ENCODE measurements around the gene ZFP62. TPM values are rescaled to one million over a fixed set of nuclear protein-coding genes. Genes with fewer than 3 reads are reported as not detected.
A peak's percentile ranks its signal among the peaks of the same experiment; 100 is the strongest.
"Not testable (repeated sequence)": the region's sequence is repeated elsewhere in the genome, so short reads cannot be mapped to it uniquely, and the experiment has no call there.

The ZFP62 gene
- 14.3 and 19.8 TPM in 2 replicates for total RNA-seq (2014; rRNA removed; shearing (Covaris generic))

DNA sequence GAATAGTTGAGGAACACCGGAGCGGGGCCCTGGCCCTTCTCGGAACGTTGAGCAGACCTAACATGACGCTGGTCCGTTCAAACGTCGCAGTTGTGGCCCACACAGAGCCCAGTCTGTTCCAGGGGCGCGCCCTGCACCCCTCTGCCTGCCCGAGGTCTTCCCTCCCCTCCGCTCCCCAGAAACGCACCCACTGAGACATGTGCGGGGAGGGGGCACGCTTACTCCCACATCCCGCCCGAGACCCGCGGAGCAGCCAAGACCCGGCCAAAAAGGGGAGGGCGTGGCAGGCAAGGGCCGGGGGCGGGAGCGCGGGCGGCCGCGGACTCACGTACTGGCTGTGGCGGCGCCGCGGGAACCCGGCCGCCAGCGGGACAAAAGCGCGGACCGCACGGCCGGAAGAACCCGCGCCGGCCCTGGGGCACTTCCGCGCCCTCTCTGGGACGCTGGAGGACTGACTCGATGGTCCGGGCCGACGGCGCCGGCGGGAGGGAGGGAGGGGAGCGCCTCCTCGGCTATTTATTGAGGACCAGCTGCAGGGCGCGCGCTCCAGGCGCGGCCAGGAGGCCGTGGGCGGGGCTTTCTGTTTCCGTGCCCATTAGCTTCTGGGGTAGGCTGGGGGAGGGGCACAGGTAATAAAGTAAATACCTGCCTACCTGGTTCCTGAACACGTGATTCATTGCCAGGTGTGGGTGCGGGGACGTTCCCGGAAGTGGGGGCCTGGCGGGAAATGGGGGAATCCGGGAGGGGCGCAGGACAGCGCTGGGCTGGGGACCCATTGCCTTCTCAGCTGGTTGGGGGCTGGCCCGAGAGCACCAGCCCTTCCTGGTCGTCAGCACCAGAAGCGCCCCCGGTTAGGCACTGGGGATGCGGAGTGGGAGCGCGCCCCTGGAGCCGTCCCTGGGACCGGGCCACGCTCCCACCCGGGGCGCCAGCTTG lies at the start of gene ZFP62:
TSS of gene ZFP62 (minus strand) at position 390 of the 936 bp plus-strand sequence. CDS start at position 333, 57 bp downstream.
- peaks cover 7% of the 10 kb centered on the region for H3K4me1 ChIP-seq (replicated peaks)
- H3K27me3 ChIP-seq (replicated peaks) = no peaks in the 10 kb centered on the region
- H3K27ac ChIP-seq = peak within 1 kb of the TSS; percentile 66
- peak within 1 kb of the TSS; percentile 68 for H3K4me3 ChIP-seq
- H3K36me3 ChIP-seq = peaks cover 5% of the 10 kb centered on the region
- no peaks in the 10 kb centered on the region for H3K9me3 ChIP-seq (replicated peaks)
- peak; percentile 91 to 93 for DNase-seq (ENCODE audit: low read depth in 1 of 2, low spot score in 2 of 2)

DNA sequence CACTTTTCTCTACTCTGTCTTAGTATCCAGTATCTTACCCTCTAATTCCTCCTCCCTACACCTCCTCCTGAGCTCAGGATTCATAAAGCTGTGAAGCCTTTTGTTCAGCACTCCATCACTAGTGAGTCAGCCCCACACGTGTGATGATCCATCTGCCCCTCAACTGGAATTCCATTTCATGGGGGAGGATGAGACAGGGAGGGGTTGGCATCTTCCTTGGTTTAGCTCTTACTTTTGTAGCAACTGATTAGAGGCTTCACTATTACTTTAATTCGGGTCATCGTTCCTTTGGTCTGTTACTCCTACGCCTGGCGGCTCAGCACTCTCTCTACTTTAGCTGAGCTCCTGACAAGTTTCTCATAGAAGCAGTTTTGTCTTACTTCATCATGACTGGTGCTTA lies 49.7 kb upstream of the ZFP62 start:
- no peak overlapping the region for H3K4me3 ChIP-seq
- no peak overlapping the region for H3K27ac ChIP-seq
- peaks cover 2% of the 10 kb centered on the region; the same call in 1 of the 2 replicates for H3K9me3 ChIP-seq (replicated peaks)
- H3K36me3 ChIP-seq = no peaks in the 10 kb centered on the region
- H3K27me3 ChIP-seq (replicated peaks) = no peaks in the 10 kb centered on the region; the same call in 1 of the 2 replicates
- DNase-seq (ENCODE audit: low read depth in 1 of 2, low spot score in 2 of 2) = no peak
- no peaks in the 10 kb centered on the region for H3K4me1 ChIP-seq (replicated peaks)

DNA sequence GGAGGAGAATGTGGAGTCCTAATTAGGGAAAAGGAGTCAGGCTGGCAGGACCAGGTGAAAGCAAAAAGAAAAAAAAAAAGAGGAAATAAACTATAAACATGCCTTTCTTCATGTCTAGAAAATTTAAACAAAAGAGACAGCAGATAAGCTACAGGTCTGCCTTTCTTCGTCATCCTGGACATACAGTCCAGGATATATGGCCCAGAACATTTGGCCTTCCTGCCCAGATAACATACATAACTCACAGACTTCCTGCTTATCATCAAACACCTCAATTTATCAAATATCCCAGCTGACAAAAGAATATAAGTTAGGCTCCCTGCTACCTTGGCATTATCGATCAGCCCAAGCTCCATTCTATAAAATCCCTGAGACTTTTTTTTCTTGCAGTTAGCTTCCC lies 49.1 kb upstream of the ZFP62 start:
- peaks cover 2% of the 10 kb centered on the region; the same call in 1 of the 2 replicates for H3K9me3 ChIP-seq (replicated peaks)
- no peak for DNase-seq (ENCODE audit: low read depth in 1 of 2, low spot score in 2 of 2)
- H3K4me3 ChIP-seq = no peak overlapping the region
- no peaks in the 10 kb centered on the region for H3K36me3 ChIP-seq
- no peak overlapping the region for H3K27ac ChIP-seq
- H3K4me1 ChIP-seq (replicated peaks) = no peaks in the 10 kb centered on the region
- H3K27me3 ChIP-seq (replicated peaks) = no peaks in the 10 kb centered on the region; the same call in 1 of the 2 replicates

DNA sequence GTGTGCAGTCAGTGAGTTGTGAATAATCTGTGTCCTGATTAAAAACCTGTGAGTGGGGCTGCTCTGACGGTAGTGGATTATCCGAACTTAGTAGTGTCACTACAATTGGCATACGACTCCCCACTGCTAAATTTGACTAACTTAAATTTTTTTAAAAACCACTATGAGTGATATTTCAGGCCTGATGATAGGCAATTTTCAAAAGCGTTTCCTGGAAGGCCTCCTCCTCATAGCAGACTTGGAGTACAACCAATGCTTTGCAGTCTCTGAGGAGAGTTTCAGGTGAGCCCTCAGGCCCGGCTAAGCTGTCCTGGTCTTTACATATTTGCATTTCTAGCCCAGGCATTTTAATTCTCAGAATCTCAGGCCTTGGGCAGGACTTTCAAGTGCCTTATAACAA lies 48.7 kb upstream of the ZFP62 start:
- no peaks in the 10 kb centered on the region for H3K36me3 ChIP-seq
- H3K4me1 ChIP-seq (replicated peaks) = no peaks in the 10 kb centered on the region
- no peak for DNase-seq (ENCODE audit: low read depth in 1 of 2, low spot score in 2 of 2)
- H3K27ac ChIP-seq = no peak overlapping the region
- no peaks in the 10 kb centered on the region; the same call in 1 of the 2 replicates for H3K27me3 ChIP-seq (replicated peaks)
- H3K9me3 ChIP-seq (replicated peaks) = peaks cover 2% of the 10 kb centered on the region; the same call in 1 of the 2 replicates
- H3K4me3 ChIP-seq = no peak overlapping the region

DNA sequence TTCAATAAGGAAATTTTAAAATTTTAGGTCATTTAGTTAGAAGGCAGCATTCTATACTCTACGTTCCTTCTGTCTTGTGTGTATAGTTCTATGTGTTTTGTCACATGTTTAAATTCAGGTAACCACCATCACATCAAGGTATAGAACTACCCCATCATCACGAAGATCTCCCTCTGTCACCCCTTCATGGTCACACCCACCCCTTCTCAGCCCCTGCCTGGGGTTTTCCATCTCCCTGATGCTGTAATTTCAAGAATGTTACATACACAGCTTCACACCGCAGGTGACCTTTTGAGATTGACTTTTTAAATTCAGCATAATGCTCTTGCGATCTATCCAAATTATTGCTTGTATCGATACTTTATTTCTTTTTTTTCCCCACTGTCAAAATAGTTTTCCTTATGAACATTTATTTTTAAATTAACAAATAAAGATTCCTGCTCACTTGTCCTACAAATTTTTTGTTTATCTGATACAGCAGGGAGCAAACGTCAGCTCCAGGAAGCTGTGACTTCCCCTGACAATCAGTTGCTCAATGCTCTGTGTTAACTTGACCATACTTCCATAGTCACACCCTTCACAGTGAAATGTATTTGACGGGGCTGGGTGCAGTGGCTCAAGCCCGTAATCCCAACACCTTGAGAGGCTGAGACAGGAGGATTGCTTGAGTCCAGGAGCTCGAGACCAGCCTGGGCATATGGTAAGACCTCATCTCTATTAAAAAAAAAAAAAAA lies 48.1 kb upstream of the ZFP62 start:
- H3K9me3 ChIP-seq (replicated peaks) = peaks cover 2% of the 10 kb centered on the region; the same call in 1 of the 2 replicates
- H3K4me1 ChIP-seq (replicated peaks) = no peaks in the 10 kb centered on the region
- no peaks in the 10 kb centered on the region; the same call in 1 of the 2 replicates for H3K27me3 ChIP-seq (replicated peaks)
- no peak overlapping the region for H3K27ac ChIP-seq
- DNase-seq (ENCODE audit: low read depth in 1 of 2, low spot score in 2 of 2) = no peak
- no peaks in the 10 kb centered on the region for H3K36me3 ChIP-seq
- no peak overlapping the region for H3K4me3 ChIP-seq

DNA sequence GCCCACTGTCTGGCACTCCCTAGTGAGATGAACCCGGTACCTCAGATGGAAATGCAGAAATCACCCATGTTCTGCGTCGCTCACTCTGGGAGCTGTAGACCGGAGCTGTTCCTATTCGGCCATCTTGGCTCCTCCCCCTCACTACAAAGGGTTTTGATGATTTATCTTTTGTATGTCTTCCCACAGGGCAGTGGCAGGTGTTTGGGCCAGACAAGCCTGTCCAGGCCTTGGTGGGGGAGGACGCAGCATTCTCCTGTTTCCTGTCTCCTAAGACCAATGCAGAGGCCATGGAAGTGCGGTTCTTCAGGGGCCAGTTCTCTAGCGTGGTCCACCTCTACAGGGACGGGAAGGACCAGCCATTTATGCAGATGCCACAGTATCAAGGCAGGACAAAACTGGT lies 47.3 kb upstream of the ZFP62 start:
- Histone ChIP-seq H3K4me3 (no peak overlapping the region), H3K9me3 (replicated peaks) (peaks cover 2% of the 10 kb centered on the region; the same call in 1 of the 2 replicates), H3K36me3 (no peaks in the 10 kb centered on the region), H3K27me3 (replicated peaks) (no peaks in the 10 kb centered on the region; the same call in 1 of the 2 replicates), H3K27ac (no peak overlapping the region), H3K4me1 (replicated peaks) (no peaks in the 10 kb centered on the region)
- DNase-seq (ENCODE audit: low read depth in 1 of 2, low spot score in 2 of 2) = no peak

DNA sequence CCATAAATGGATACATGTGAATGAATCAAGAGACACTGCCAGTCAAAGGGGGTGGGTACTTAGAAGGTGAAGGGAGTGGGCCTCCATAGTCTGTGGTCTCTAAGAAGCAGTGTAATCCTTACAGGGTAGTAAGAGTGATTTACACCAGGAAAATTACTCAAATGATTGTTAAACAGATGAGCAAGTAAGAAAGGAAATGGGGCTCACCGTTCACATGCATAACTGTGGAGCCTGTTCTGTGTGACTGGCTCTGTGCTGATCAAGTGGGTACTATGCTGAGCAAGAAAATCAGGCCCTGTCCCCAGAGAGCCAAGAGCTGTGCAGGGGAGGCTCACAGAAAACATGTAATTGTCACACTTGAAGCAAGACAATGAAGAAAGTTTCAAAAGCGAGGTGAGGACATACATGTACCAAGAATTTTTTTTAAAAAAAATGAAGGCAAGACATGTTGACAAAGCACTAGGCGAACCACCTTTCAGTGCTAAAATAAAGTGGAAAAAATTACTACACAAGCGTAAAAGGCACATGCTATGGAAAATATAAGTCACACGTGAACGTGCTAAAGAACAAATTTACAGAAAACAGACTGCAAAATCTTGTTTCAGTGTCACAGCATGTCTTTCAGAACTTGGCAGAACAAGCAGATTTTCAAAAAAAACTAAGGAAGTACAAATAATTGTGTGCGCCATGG lies 40.4 kb upstream of the ZFP62 start:
- no peaks in the 10 kb centered on the region for H3K27me3 ChIP-seq (replicated peaks)
- no peaks in the 10 kb centered on the region for H3K9me3 ChIP-seq (replicated peaks)
- H3K4me1 ChIP-seq (replicated peaks) = no peaks in the 10 kb centered on the region
- DNase-seq (ENCODE audit: low read depth in 1 of 2, low spot score in 2 of 2) = no peak
- no peak overlapping the region for H3K4me3 ChIP-seq
- no peak overlapping the region for H3K27ac ChIP-seq
- no peaks in the 10 kb centered on the region for H3K36me3 ChIP-seq

DNA sequence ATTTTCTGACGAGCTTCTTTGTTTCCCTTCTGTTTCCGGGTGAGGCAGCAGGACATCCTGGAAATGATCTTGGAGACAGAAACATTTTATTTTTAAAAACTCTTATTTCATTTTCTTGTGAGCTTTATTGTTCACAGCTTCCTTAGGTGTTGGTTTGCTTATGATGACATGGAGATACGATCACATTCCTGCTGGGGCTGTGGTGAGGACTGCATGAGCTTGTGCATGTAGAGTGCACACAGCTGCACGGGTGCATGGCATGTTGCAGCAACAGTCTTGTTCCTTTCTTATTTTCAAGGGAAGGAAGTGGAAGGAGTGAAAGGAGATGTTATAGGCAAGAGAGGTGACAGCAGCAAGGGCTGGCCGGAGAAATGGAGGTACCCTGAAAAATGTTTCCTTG lies 39.1 kb upstream of the ZFP62 start:
- DNase-seq (ENCODE audit: low read depth in 1 of 2, low spot score in 2 of 2) = no peak
- Histone ChIP-seq H3K4me1 (replicated peaks) (no peaks in the 10 kb centered on the region), H3K9me3 (replicated peaks) (no peaks in the 10 kb centered on the region), H3K36me3 (no peaks in the 10 kb centered on the region), H3K27me3 (replicated peaks) (no peaks in the 10 kb centered on the region), H3K4me3 (no peak overlapping the region), H3K27ac (no peak overlapping the region)

DNA sequence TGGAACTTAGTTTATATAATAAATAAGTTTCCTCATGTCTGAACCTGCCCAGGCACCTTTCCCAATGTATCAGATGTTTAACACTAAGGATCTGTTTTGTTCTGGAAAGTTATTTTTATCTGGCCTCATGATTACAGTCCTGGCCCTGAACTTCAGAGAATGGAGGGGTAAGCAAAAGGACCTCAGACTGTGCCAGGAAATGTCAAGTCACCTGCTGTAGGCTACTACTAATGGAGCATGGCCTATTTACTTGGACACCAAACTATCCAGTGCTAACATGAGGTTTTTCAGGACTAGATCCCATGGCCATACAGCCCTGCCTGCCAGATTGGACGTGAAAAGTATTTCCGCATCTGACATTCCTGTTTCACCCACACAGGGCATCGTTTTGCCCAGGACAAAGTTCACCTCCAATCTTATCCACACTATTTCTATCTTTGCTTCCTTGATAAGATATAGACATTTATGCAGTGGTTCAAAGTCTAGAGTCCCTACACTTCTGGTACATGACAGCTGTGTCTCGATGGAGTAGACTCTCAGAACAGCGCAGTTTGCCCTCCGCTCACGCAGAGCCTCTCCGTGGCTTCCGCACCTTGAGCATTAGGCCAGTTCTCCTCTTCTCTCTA lies 37.7 kb upstream of the ZFP62 start, which contains the start of gene BTNL8:
TSS of gene BTNL8 (plus strand) at position 539 of the 626 bp plus-strand sequence. CDS start 152 bp downstream, outside the sequence.
- Histone ChIP-seq H3K36me3 (no peaks in the 10 kb centered on the region), H3K4me3 (no peak within 1 kb of the TSS), H3K9me3 (replicated peaks) (no peaks in the 10 kb centered on the region), H3K27me3 (replicated peaks) (no peaks in the 10 kb centered on the region), H3K4me1 (replicated peaks) (no peaks in the 10 kb centered on the region), H3K27ac (no peak within 1 kb of the TSS)
- DNase-seq (ENCODE audit: low read depth in 1 of 2, low spot score in 2 of 2) = no peak

DNA sequence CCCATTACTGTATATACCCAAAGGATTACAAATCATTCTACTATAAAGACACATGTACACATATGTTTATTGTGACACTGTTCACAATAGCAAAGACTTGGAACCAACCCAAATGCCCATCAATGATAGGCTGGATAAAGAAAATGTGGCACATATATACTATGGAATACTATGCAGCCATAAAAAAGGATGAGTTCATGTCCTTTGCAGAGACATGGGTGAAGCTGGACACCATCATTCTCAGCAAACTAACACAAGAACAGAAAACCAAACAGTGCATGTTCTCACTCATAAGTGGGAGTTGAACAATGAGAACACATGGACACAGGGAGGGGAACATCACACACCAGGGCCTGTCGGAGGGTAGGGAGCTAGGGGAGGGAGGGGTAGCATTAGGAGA lies 34.3 kb upstream of the ZFP62 start:
- H3K4me3 ChIP-seq; H3K4me1 ChIP-seq (replicated peaks); H3K36me3 ChIP-seq; DNase-seq (ENCODE audit: low read depth in 1 of 2, low spot score in 2 of 2); H3K9me3 ChIP-seq (replicated peaks); H3K27ac ChIP-seq; H3K27me3 ChIP-seq (replicated peaks): not testable (repeated sequence)

DNA sequence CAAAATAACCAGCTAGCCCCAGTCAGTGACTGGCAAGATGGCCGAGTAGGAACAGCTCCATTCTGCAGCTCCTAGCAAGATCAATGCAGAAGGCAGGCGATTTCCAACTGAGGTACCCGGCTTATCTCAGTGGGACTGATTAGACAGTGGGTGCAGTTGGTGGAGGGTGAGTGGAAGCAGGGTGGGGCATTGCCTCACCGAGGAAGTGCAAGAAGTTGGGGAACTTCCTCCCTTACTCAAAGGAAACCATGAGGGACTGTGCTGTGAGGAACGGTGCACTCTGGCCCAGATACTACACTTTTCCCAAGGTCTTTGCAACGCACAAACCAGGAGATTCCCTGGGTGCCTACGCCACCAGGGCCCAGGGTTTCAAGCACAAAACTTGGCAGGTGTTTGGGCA lies 28.3 kb upstream of the ZFP62 start:
- Histone ChIP-seq H3K27me3 (replicated peaks) (peaks cover 4% of the 10 kb centered on the region; the same call in 1 of the 2 replicates), H3K36me3 (no peaks in the 10 kb centered on the region), H3K4me1 (replicated peaks) (no peaks in the 10 kb centered on the region), H3K27ac (no peak overlapping the region), H3K4me3 (no peak overlapping the region), H3K9me3 (replicated peaks) (no peaks in the 10 kb centered on the region)
- no peak for DNase-seq (ENCODE audit: low read depth in 1 of 2, low spot score in 2 of 2)

DNA sequence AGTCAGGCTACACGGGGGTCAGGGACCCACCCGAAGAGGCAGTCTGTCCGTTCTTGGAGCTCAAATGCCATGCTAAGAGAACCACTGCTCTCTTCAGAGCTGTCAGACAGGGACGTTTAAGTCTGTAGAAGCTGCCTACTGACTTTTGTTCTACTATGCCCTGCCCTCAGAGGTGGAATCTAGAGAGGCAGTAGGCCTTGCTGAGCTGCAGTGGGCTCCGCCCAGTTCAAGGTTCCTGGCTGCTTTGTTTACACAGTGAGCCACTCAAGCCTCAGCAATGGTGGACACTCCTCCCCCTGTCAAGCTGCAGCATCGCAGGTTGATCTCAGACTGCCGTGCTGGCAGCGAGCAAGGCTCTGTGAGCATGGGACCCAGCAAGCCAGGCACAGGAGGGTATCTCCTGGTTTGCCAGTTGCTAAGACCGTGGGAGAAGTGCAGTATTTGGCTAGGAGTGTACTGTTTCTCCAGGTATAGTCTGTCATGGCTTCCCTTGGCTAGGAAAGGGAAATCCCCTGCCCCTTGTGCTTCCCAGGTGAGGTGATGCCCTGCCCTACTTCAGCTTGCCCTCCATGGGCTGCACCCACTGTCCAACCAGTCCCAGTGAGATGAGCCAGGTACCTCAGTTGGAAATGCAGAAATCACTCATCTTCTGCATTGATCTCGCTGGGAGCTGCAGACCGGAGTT lies 24.9 kb upstream of the ZFP62 start:
- H3K36me3 ChIP-seq; H3K4me1 ChIP-seq (replicated peaks); H3K27me3 ChIP-seq (replicated peaks); H3K9me3 ChIP-seq (replicated peaks); DNase-seq (ENCODE audit: low read depth in 1 of 2, low spot score in 2 of 2); H3K27ac ChIP-seq; H3K4me3 ChIP-seq: not testable (repeated sequence)

Data from SJSA1 (cell line).